ENCODE results near the gene LRRC3. TPM values are rescaled to one million over a fixed set of nuclear protein-coding genes. Genes with fewer than 3 reads are reported as not detected.

Gene LRRC3
- total RNA-seq, 1 experiment from 2014 or later = 0.48 TPM

DNA sequence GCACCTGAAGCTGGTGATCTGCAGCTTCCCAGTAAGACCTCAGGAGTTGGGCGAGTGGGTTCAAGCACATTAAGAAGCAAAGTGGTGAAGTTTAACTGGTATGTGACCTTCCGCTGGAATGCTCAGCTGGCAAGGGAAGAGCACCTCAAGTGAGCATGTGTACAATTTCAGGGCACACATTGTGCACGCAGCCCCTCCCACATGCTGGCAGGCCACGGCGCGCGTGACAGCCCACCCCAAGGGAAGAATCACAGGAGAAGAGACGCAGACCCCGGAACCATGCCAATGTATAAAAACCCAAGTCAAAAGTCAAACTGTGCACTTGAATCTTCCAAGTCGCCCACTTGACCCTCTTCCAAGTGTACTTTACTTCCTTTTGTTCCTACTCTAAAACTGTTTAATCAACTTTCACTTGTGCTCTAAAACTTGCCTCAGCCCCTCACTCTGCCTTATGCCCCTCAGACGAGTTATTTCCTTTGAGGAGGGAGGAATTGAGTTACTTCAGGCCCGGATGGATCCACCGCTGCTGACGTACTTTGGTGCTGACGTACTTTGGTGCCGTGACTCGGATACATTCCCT lies 20.0 kb downstream of the LRRC3 start:
- no peaks in the 10 kb centered on the region for H3K4me1 ChIP-seq (replicated peaks; ENCODE audit: insufficient read depth)
- BruUV-seq (replicated peaks) = no TSS peak
- no peaks in the 10 kb centered on the region for H3K79me2 ChIP-seq (ENCODE audit: low read depth)
- H2AFZ ChIP-seq = no peak overlapping the region
- no peaks in the 10 kb centered on the region; the same call in none of the 2 replicates for H3K27me3 ChIP-seq (ENCODE audit: insufficient read depth, low read depth)
- no peaks in the 10 kb centered on the region for H3K36me3 ChIP-seq (ENCODE audit: low read depth)
- H3K4me2 ChIP-seq = no peak overlapping the region
- H3K9me3 ChIP-seq (ENCODE audit: insufficient read depth, low read depth) = no peaks in the 10 kb centered on the region
- H4K20me1 ChIP-seq (ENCODE audit: insufficient read depth) = no peaks in the 10 kb centered on the region
- ChIA-PET CTCF (no interaction called here), POLR2A (ENCODE audit: unreplicated experiment) (no interaction called here)
- H3F3A ChIP-seq (ENCODE audit: insufficient read depth, low read depth) = no peaks in the 10 kb centered on the region
- no peak overlapping the region for H3K27ac ChIP-seq
- intact Hi-C loops (cut with micrococcal nuclease; ENCODE audit: unreplicated experiment) = no loop called here
- DNase-seq = no peak
- no peak overlapping the region for H3K4me3 ChIP-seq
- no peak for TF ChIP-seq EZH2 (IDR thresholded peaks at IDR 0.05; ENCODE audit: low read depth)
- TF ChIP-seq, protein P1, sequence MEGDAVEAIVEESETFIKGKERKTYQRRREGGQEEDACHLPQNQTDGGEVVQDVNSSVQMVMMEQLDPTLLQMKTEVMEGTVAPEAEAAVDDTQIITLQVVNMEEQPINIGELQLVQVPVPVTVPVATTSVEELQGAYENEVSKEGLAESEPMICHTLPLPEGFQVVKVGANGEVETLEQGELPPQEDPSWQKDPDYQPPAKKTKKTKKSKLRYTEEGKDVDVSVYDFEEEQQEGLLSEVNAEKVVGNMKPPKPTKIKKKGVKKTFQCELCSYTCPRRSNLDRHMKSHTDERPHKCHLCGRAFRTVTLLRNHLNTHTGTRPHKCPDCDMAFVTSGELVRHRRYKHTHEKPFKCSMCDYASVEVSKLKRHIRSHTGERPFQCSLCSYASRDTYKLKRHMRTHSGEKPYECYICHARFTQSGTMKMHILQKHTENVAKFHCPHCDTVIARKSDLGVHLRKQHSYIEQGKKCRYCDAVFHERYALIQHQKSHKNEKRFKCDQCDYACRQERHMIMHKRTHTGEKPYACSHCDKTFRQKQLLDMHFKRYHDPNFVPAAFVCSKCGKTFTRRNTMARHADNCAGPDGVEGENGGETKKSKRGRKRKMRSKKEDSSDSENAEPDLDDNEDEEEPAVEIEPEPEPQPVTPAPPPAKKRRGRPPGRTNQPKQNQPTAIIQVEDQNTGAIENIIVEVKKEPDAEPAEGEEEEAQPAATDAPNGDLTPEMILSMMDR (conservative IDR thresholded peaks at IDR 0.05) = no peak
- H3K9me2 ChIP-seq (ENCODE audit: insufficient read depth) = no peaks in the 10 kb centered on the region

DNA sequence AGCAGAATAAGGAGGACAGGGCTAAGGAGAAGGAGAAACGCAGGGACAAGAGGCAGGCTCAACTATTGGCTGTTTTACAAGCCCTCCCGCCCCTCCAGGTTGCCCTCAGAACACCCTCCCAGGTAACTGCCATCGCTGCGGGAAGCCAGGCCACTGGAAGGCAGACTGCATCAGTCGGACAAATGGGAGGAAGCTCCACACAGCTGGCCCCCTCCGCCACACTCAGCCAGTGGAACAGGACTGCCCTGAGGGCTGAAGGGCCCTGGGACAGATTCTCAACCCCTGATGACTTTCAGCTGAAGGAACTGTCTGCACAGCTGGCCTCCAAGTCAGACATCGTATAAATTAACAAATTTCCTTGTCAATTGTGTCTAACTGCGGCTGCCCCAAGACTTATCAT lies 21.8 kb downstream of the LRRC3 start:
- H4K20me1 ChIP-seq (ENCODE audit: insufficient read depth) = no peaks in the 10 kb centered on the region
- H3K79me2 ChIP-seq (ENCODE audit: low read depth) = no peaks in the 10 kb centered on the region
- no peaks in the 10 kb centered on the region for H3K4me1 ChIP-seq (replicated peaks; ENCODE audit: insufficient read depth)
- no TSS peak for BruUV-seq (replicated peaks)
- no peaks in the 10 kb centered on the region for H3F3A ChIP-seq (ENCODE audit: insufficient read depth, low read depth)
- POLR2A ChIA-PET (ENCODE audit: unreplicated experiment) = interaction anchor here (0.7 kb wide), 1 partner anchor 117 kb away, joined by 3 read pairs; no protein-coding TSS in a partner anchor
- H3K4me2 ChIP-seq = no peak overlapping the region
- H3K9me2 ChIP-seq (ENCODE audit: insufficient read depth) = no peaks in the 10 kb centered on the region
- TF ChIP-seq, protein P1 (conservative IDR thresholded peaks at IDR 0.05) = no peak
- TF ChIP-seq EZH2 (IDR thresholded peaks at IDR 0.05; ENCODE audit: low read depth) = no peak
- no peak overlapping the region for H3K27ac ChIP-seq
- DNase-seq = no peak
- H3K36me3 ChIP-seq (ENCODE audit: low read depth) = no peaks in the 10 kb centered on the region
- H3K27me3 ChIP-seq (ENCODE audit: insufficient read depth, low read depth) = peaks cover 3% of the 10 kb centered on the region; the same call in 1 of the 2 replicates
- no peak overlapping the region for H2AFZ ChIP-seq
- no peak overlapping the region for H3K4me3 ChIP-seq
- intact Hi-C loops (cut with micrococcal nuclease; ENCODE audit: unreplicated experiment) = no loop called here
- no peaks in the 10 kb centered on the region for H3K9me3 ChIP-seq (ENCODE audit: insufficient read depth, low read depth)
- CTCF ChIA-PET = no interaction called here

DNA sequence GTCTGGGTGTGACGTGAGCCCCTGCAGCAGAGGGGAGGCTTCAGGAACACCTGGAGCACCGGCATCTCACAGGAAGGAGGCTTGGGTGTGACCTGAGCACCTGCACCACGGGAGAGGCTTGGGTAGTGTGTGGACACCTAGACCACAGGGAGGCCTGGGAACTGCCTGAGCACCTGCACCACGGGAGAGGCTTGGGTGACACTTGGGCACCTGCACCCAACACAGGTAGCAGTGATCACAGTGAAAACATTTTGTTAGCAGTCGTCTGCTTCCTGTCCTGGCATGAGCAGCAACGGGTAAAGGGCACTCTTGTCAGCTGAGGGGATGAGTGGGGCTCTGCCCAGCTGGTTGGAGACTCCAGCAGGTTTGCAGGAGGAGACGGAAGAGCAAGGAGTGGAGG lies 22.4 kb downstream of the LRRC3 start:
- POLR2A ChIA-PET (ENCODE audit: unreplicated experiment) = no interaction called here
- intact Hi-C loops (cut with micrococcal nuclease; ENCODE audit: unreplicated experiment) = no loop called here
- TF ChIP-seq, protein P1 (conservative IDR thresholded peaks at IDR 0.05) = no peak
- no peak for TF ChIP-seq EZH2 (IDR thresholded peaks at IDR 0.05; ENCODE audit: low read depth)
- Histone ChIP-seq H3K27me3 (ENCODE audit: insufficient read depth, low read depth) (peaks cover 7% of the 10 kb centered on the region), H3K9me2 (ENCODE audit: insufficient read depth) (no peaks in the 10 kb centered on the region), H3K4me3 (no peak overlapping the region), H3F3A (ENCODE audit: insufficient read depth, low read depth) (no peaks in the 10 kb centered on the region), H3K27ac (no peak overlapping the region), H4K20me1 (ENCODE audit: insufficient read depth) (no peaks in the 10 kb centered on the region), H3K4me2 (no peak overlapping the region), H3K9me3 (ENCODE audit: insufficient read depth, low read depth) (no peaks in the 10 kb centered on the region; the same call in 1 of the 2 replicates), H3K4me1 (replicated peaks; ENCODE audit: insufficient read depth) (no peaks in the 10 kb centered on the region), H3K36me3 (ENCODE audit: low read depth) (no peaks in the 10 kb centered on the region), H3K79me2 (ENCODE audit: low read depth) (no peaks in the 10 kb centered on the region), H2AFZ (no peak overlapping the region)
- CTCF ChIA-PET = no interaction called here
- DNase-seq = no peak
- no TSS peak for BruUV-seq (replicated peaks)
